HCT116 (cell line): ENCODE data around the gene UBE3B. TPM values are rescaled to one million over a fixed set of nuclear protein-coding genes. Genes with fewer than 3 reads are reported as not detected.

Experiments used
- ATAC-seq: fragments of 200-7000 bp; cut with Tn5 transposase; 2 replicates; pipeline ENCODE4 v1.9.1; 2020; ENCODE audit warnings: mild to moderate bottlenecking, moderate library complexity
- BruUV-seq: library from RNA; stranded (reverse); fragments of 400-500 nt; replicated peaks from 2 replicates; lab custom pipeline; 2021; lab: Mats Ljungman, UMichigan
- CTCF ChIA-PET: fragments of 300-600 bp; sonication (Branson Sonifier 250); formaldehyde crosslinking; loops from one replicate; lab custom pipeline; 2021; ENCODE audit warnings: antibody characterized with exemption; lab: Charles Lee
- POLR2A ChIA-PET: fragments of 300-600, 350-600 bp; sonication (Branson Sonifier 250); formaldehyde crosslinking; loops from one replicate; lab custom pipeline; 2021; ENCODE audit warnings: antibody characterized with exemption; lab: Charles Lee
- RAD21 ChIA-PET, 2 experiments: fragments of 300-600 bp; sonication (Branson Sonifier 250); formaldehyde crosslinking; loops; one replicate each; lab custom pipeline; 2023; ENCODE audit warnings: low total read pairs in 2 of 2; ENCODE audit not compliant: uncharacterized antibody in 2 of 2, unreplicated experiment in 2 of 2, low non-redundant PET in 1 of 2; lab: Charles Lee
- DNase-seq: peaks from one replicate; pipeline ENCODE4 v3.0.0-alpha.2; 2010; ENCODE audit warnings: low read depth, low spot score
- H2AFZ ChIP-seq: fragments of 200-600 bp; shearing (Covaris generic), sonication (generic); 2 replicates; pipeline ENCODE4 v1.6.1; 2017; ENCODE audit warnings: low read depth, mixed run types, mixed read lengths, antibody characterized with exemption, low read length; ENCODE audit not compliant: poor library complexity, severe bottlenecking
- H3K27ac ChIP-seq: 2 replicates; pipeline ENCODE4 v1.5.1; 2012; ENCODE audit warnings: low read depth, low read length
- H3K27me3 ChIP-seq: fragments of 200-600 bp; sonication (generic); 2 replicates; pipeline ENCODE4 v1.6.1; 2016; ENCODE audit warnings: mixed run types, low read length, mixed read lengths; ENCODE audit not compliant: insufficient read depth
- H3K36me3 ChIP-seq, 2 experiments: fragments of 200-500 bp in 1 of 2; fragments of 200-600 bp in 1 of 2; sonication (Bioruptor generic) in 1 of 2; sonication (generic) in 1 of 2; 2 replicates each; pipeline versions ENCODE4 v1.5.1 to v1.6.1; 2014 to 2016; ENCODE audit warnings: low read length in 2 of 2, inconsistent platforms in 1 of 2, mixed read lengths in 1 of 2, mixed run types in 1 of 2; ENCODE audit not compliant: insufficient read depth in 2 of 2, control insufficient read depth in 1 of 2
- H3K4me1 ChIP-seq, 2 experiments: fragments of 200-600 bp in 1 of 2; sonication (generic) in 1 of 2; 2 replicates each; pipeline versions ENCODE4 v1.5.1 to v1.6.1; 2012 to 2017; ENCODE audit warnings: low read length in 2 of 2, inconsistent platforms in 1 of 2, mild to moderate bottlenecking in 1 of 2, mixed read lengths in 1 of 2, mixed run types in 1 of 2, moderate library complexity in 1 of 2; ENCODE audit not compliant: insufficient read depth in 2 of 2, control insufficient read depth in 1 of 2
- H3K4me2 ChIP-seq: fragments of 200-600 bp; sonication (generic); 2 replicates; pipeline ENCODE4 v1.6.1; 2017; ENCODE audit warnings: mixed run types, low read length, mixed read lengths
- H3K4me3 ChIP-seq, 2 experiments: fragments of 200-600 bp in 1 of 2; sonication (generic) in 1 of 2; replicated peaks in 1 of 2; 2 replicates each; pipeline ENCODE4 v1.5.1; 2011 to 2016; ENCODE audit warnings: low read length in 2 of 2, control low read depth in 1 of 2, low read depth in 1 of 2, mild to moderate bottlenecking in 1 of 2, mixed read lengths in 1 of 2, mixed run types in 1 of 2
- H3K79me2 ChIP-seq: fragments of 200-600 bp; sonication (generic); 2 replicates; pipeline ENCODE4 v1.6.1; 2017; ENCODE audit warnings: mild to moderate bottlenecking, mixed run types, low read length, moderate library complexity, mixed read lengths; ENCODE audit not compliant: insufficient read depth
- H3K9ac ChIP-seq: fragments of 200-600 bp; sonication (generic); 2 replicates; pipeline ENCODE4 v1.6.1; 2016; ENCODE audit warnings: low read length, mixed read lengths
- H3K9me2 ChIP-seq: fragments of 200-600 bp; sonication (generic), shearing (Covaris generic); 2 replicates; pipeline ENCODE4 v1.6.1; 2017; ENCODE audit warnings: mixed run types, mild to moderate bottlenecking, moderate library complexity; ENCODE audit not compliant: insufficient read depth
- H3K9me3 ChIP-seq, 2 experiments: fragments of 200-500 bp in 1 of 2; fragments of 200-600 bp in 1 of 2; sonication (Bioruptor generic) in 1 of 2; sonication (generic) in 1 of 2; 2 replicates each; pipeline ENCODE4 v1.6.1; 2014 to 2017; ENCODE audit warnings: low read length in 2 of 2, mixed read lengths in 2 of 2, inconsistent platforms in 1 of 2, low read depth in 1 of 2, mild to moderate bottlenecking in 1 of 2, mixed run types in 1 of 2, moderate library complexity in 1 of 2; ENCODE audit not compliant: control insufficient read depth in 1 of 2, insufficient read depth in 1 of 2
- H4K20me1 ChIP-seq: fragments of 200-600 bp; sonication (generic), shearing (Covaris generic); 2 replicates; pipeline ENCODE4 v1.6.1; 2017; ENCODE audit warnings: mixed run types, mild to moderate bottlenecking, moderate library complexity; ENCODE audit not compliant: insufficient read depth
- ATF3 ChIP-seq: IDR thresholded peaks from 2 replicates; pipeline ENCODE4 v1.6.1; 2012
- CBX3 ChIP-seq: IDR thresholded peaks from 2 replicates; pipeline ENCODE4 v1.6.1; 2012; ENCODE audit warnings: low read depth
- CEBPB ChIP-seq: IDR thresholded peaks from 2 replicates; pipeline ENCODE4 v1.6.1; 2012; ENCODE audit warnings: low read depth
- EGR1 ChIP-seq: IDR thresholded peaks from 2 replicates; pipeline ENCODE4 v1.6.1; 2012; ENCODE audit warnings: low read depth
- ELF1 ChIP-seq: IDR thresholded peaks from 2 replicates; pipeline ENCODE4 v1.6.1; 2012; ENCODE audit warnings: low read depth, borderline replicate concordance
- EZH2 ChIP-seq: fragments of 200-600 bp; sonication (generic); IDR thresholded peaks from 2 replicates; pipeline ENCODE4 v1.6.1; 2017; ENCODE audit warnings: antibody characterized with exemption, mixed run types
- EZH2phosphoT487 ChIP-seq: fragments of 200-600 bp; IDR thresholded peaks from 2 replicates; pipeline ENCODE4 v1.6.1; 2018; ENCODE audit warnings: antibody characterized with exemption, borderline replicate concordance
- FOSL1 ChIP-seq: IDR thresholded peaks from 2 replicates; pipeline ENCODE4 v1.6.1; 2012; ENCODE audit warnings: low read depth
- JUND ChIP-seq: IDR thresholded peaks from 2 replicates; pipeline ENCODE4 v1.6.1; 2012
- POLR2AphosphoS5 ChIP-seq: IDR thresholded peaks from 2 replicates; pipeline ENCODE4 v1.6.1; 2011; ENCODE audit warnings: mild to moderate bottlenecking, low read depth, low read length, moderate library complexity
- RAD21 ChIP-seq: IDR thresholded peaks from 2 replicates; pipeline ENCODE4 v1.6.1; 2012; ENCODE audit warnings: low read depth, mild to moderate bottlenecking
- TCF7L2 ChIP-seq: IDR thresholded peaks from 2 replicates; pipeline ENCODE4 v1.7.0; 2011; ENCODE audit warnings: borderline replicate concordance, inconsistent platforms; ENCODE audit not compliant: insufficient read depth, insufficient read length; ENCODE audit errors: extremely low read depth
- YY1 ChIP-seq: IDR thresholded peaks from 2 replicates; pipeline ENCODE4 v1.6.1; 2011; ENCODE audit warnings: low read length, low read depth, moderate library complexity, mild to moderate bottlenecking; ENCODE audit not compliant: insufficient replicate concordance; ENCODE audit errors: extremely low read depth
- ZFX ChIP-seq: fragments of 450-650 bp; IDR thresholded peaks from 2 replicates; pipeline ENCODE4 v1.6.1; 2017
- ZNF274 ChIP-seq: fragments of 200-500 bp; sonication (Bioruptor generic); IDR thresholded peaks from 2 replicates; pipeline ENCODE4 v1.6.1; 2014; ENCODE audit warnings: mild to moderate bottlenecking, low read depth, low read length, inconsistent platforms
- intact Hi-C: fragments of 100-400 bp; cut with micrococcal nuclease; formaldehyde crosslinking; loops from 2 replicates; pipeline ENCODE4 v1.10.0; 2022
- total RNA-seq: library from RNA; stranded (reverse); gene quantifications from one replicate; pipeline ENCODE4 v1.2.1, GENCODE V29; 2021; ENCODE audit not compliant: unreplicated experiment
- TF ChIP-seq, protein P1 (sequence below): IDR thresholded peaks from 2 replicates; pipeline ENCODE4 v1.6.1; 2012; ENCODE audit warnings: low read depth
- TF ChIP-seq, protein P2 (sequence below): IDR thresholded peaks from 2 replicates; pipeline ENCODE4 v1.6.1; 2011; ENCODE audit warnings: mild to moderate bottlenecking, low read length, moderate library complexity; ENCODE audit not compliant: insufficient replicate concordance; ENCODE audit errors: extremely low read depth
- TF ChIP-seq, protein P3 (sequence below): IDR thresholded peaks from 2 replicates; pipeline ENCODE4 v1.6.1; 2012

The UBE3B gene
- total RNA-seq, 1 experiment from 2014 or later, result 28.9 TPM

DNA sequence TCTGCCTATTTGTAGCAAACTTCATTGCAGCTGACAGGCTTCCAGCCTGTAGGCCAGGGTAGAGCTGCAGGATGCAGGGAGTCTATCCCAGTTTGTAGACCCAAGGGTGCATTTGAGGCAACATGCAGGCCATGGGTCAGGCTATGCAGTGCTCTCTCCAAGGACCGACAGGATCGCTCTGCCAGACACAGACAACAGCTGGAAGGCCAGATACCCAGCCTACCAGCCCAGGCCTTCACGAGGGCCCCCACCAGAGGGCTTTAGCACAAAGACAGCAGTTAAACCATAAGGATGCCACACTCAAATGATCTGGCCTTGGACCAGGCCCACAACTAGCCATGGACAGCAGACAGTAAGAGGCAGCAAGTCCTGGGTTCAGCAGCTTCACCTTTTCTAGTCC, 10.6 kb upstream of the UBE3B start:
- Histone ChIP-seq H3K4me3 (no peak overlapping the region), H3K36me3 (peaks cover 5 to 19% of the 10 kb centered on the region in 2 experiments; a peak in 3 of 4 replicates), H3K9me2 (no peaks in the 10 kb centered on the region), H3K27ac (no peak overlapping the region), H3K79me2 (peaks cover 66% of the 10 kb centered on the region), H3K4me2 (no peak overlapping the region), H3K4me1 (peaks cover 29 to 36% of the 10 kb centered on the region in 2 experiments), H4K20me1 (peaks cover 4% of the 10 kb centered on the region; the same call in 1 of the 2 replicates), H3K9me3 (no peaks in the 10 kb centered on the region), H3K9ac (no peak overlapping the region), H2AFZ (no peak overlapping the region), H3K27me3 (no peaks in the 10 kb centered on the region)
- DNase-seq (no peak), ATAC-seq (no peak)
- intact Hi-C loops, result no loop called here
- ChIA-PET POLR2A (no interaction called here), CTCF (no interaction called here), RAD21 (no interaction called here)
- TF ChIP-seq TCF7L2 (no peak), EGR1 (no peak), ZFX (no peak), ELF1 (no peak), RAD21 (no peak), POLR2AphosphoS5 (no peak), EZH2 (no peak), ATF3 (no peak), JUND (no peak), CBX3 (no peak), FOSL1 (no peak), ZNF274 (no peak), CEBPB (no peak), EZH2phosphoT487 (no peak), YY1 (no peak)
- TF ChIP-seq, protein P1, sequence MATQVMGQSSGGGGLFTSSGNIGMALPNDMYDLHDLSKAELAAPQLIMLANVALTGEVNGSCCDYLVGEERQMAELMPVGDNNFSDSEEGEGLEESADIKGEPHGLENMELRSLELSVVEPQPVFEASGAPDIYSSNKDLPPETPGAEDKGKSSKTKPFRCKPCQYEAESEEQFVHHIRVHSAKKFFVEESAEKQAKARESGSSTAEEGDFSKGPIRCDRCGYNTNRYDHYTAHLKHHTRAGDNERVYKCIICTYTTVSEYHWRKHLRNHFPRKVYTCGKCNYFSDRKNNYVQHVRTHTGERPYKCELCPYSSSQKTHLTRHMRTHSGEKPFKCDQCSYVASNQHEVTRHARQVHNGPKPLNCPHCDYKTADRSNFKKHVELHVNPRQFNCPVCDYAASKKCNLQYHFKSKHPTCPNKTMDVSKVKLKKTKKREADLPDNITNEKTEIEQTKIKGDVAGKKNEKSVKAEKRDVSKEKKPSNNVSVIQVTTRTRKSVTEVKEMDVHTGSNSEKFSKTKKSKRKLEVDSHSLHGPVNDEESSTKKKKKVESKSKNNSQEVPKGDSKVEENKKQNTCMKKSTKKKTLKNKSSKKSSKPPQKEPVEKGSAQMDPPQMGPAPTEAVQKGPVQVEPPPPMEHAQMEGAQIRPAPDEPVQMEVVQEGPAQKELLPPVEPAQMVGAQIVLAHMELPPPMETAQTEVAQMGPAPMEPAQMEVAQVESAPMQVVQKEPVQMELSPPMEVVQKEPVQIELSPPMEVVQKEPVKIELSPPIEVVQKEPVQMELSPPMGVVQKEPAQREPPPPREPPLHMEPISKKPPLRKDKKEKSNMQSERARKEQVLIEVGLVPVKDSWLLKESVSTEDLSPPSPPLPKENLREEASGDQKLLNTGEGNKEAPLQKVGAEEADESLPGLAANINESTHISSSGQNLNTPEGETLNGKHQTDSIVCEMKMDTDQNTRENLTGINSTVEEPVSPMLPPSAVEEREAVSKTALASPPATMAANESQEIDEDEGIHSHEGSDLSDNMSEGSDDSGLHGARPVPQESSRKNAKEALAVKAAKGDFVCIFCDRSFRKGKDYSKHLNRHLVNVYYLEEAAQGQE, result no peak
- TF ChIP-seq, protein P2, sequence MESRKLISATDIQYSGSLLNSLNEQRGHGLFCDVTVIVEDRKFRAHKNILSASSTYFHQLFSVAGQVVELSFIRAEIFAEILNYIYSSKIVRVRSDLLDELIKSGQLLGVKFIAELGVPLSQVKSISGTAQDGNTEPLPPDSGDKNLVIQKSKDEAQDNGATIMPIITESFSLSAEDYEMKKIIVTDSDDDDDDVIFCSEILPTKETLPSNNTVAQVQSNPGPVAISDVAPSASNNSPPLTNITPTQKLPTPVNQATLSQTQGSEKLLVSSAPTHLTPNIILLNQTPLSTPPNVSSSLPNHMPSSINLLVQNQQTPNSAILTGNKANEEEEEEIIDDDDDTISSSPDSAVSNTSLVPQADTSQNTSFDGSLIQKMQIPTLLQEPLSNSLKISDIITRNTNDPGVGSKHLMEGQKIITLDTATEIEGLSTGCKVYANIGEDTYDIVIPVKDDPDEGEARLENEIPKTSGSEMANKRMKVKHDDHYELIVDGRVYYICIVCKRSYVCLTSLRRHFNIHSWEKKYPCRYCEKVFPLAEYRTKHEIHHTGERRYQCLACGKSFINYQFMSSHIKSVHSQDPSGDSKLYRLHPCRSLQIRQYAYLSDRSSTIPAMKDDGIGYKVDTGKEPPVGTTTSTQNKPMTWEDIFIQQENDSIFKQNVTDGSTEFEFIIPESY, result no peak
- TF ChIP-seq, protein P3, sequence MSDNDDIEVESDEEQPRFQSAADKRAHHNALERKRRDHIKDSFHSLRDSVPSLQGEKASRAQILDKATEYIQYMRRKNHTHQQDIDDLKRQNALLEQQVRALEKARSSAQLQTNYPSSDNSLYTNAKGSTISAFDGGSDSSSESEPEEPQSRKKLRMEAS, result no peak
- BruUV-seq, result no TSS peak
